ENCODE measurements around the gene CDON. TPM values are rescaled to one million over a fixed set of nuclear protein-coding genes. Genes with fewer than 3 reads are reported as not detected.
A peak's percentile ranks its signal among the peaks of the same experiment; 100 is the strongest.

CDON gene, protein sequence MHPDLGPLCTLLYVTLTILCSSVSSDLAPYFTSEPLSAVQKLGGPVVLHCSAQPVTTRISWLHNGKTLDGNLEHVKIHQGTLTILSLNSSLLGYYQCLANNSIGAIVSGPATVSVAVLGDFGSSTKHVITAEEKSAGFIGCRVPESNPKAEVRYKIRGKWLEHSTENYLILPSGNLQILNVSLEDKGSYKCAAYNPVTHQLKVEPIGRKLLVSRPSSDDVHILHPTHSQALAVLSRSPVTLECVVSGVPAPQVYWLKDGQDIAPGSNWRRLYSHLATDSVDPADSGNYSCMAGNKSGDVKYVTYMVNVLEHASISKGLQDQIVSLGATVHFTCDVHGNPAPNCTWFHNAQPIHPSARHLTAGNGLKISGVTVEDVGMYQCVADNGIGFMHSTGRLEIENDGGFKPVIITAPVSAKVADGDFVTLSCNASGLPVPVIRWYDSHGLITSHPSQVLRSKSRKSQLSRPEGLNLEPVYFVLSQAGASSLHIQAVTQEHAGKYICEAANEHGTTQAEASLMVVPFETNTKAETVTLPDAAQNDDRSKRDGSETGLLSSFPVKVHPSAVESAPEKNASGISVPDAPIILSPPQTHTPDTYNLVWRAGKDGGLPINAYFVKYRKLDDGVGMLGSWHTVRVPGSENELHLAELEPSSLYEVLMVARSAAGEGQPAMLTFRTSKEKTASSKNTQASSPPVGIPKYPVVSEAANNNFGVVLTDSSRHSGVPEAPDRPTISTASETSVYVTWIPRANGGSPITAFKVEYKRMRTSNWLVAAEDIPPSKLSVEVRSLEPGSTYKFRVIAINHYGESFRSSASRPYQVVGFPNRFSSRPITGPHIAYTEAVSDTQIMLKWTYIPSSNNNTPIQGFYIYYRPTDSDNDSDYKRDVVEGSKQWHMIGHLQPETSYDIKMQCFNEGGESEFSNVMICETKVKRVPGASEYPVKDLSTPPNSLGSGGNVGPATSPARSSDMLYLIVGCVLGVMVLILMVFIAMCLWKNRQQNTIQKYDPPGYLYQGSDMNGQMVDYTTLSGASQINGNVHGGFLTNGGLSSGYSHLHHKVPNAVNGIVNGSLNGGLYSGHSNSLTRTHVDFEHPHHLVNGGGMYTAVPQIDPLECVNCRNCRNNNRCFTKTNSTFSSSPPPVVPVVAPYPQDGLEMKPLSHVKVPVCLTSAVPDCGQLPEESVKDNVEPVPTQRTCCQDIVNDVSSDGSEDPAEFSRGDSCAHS (N-terminal part only)
- total RNA-seq: 1 to 10 TPM; 1.8 to 2.6 TPM

DNA sequence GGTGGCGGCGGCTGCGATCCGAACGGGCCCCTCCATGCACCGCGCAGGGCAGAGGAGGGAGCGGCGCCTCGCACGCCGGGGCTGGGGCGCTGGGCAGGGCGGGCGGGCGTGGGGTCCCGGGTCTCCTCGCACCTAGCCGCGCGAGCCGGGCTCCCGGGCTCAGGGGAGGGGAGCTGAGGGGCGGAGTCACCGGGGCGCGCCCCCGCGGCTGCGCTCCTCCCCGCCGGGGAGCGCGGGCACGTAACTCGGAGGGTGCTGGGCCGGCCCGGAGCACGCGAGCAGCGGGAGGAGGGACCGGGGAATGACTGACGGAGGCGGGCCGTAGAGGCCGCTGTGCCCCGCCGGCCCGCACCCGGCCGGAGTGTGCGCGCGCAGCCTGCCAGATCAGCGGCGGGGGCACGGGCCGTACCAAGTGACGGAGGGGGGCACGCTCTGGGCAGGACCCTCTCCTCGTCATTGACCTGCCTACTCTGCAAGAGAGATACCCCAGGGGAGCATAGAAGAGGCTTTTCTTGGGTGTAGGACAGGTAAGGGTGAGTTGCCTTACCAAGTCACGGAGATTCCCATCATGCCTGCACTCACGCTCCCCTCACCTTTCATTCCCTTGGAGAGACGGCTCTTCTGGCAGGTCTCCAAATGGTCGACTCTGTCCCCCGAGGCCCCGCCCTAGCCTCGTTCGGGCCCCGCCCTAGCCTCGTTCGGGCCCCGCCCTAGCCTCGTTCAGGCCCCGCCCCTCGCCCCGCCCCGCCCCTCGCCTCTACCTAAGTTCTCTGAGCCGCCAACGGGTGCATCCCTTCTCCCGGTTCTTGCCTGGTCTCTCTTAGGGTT lies at the start of gene CDON:
CDON (minus strand) TSS at position 188 of the 828 bp plus-strand sequence. CDS start 39,390 bp downstream, outside the sequence.
- peaks cover 12% of the 10 kb centered on the region for H3K27me3 Mint-ChIP-seq
- H3K27ac Mint-ChIP-seq: peak within 1 kb of the TSS; percentile 95
- no peaks in the 10 kb centered on the region for H3K9me3 Mint-ChIP-seq
- no peaks in the 10 kb centered on the region for H3K36me3 Mint-ChIP-seq (ENCODE audit: low read depth)
- peak within 1 kb of the TSS; percentile 79 for H3K4me3 Mint-ChIP-seq
- ATAC-seq (replicated peaks): peak; percentile 96
- peaks cover 5% of the 10 kb centered on the region for H3K4me1 Mint-ChIP-seq

- Mint-ChIP-seq H3K4me3 (no peak overlapping the region), H3K4me1 (no peaks in the 10 kb centered on the region), H3K36me3 (ENCODE audit: low read depth) (no peaks in the 10 kb centered on the region), H3K9me3 (no peaks in the 10 kb centered on the region), H3K27me3 (no peaks in the 10 kb centered on the region), H3K27ac (no peak overlapping the region)
- no peak for ATAC-seq (replicated peaks)
Observed at GRCh38 chr11:126111458-126112116, 48.9 kb upstream of the CDON start.

DNA sequence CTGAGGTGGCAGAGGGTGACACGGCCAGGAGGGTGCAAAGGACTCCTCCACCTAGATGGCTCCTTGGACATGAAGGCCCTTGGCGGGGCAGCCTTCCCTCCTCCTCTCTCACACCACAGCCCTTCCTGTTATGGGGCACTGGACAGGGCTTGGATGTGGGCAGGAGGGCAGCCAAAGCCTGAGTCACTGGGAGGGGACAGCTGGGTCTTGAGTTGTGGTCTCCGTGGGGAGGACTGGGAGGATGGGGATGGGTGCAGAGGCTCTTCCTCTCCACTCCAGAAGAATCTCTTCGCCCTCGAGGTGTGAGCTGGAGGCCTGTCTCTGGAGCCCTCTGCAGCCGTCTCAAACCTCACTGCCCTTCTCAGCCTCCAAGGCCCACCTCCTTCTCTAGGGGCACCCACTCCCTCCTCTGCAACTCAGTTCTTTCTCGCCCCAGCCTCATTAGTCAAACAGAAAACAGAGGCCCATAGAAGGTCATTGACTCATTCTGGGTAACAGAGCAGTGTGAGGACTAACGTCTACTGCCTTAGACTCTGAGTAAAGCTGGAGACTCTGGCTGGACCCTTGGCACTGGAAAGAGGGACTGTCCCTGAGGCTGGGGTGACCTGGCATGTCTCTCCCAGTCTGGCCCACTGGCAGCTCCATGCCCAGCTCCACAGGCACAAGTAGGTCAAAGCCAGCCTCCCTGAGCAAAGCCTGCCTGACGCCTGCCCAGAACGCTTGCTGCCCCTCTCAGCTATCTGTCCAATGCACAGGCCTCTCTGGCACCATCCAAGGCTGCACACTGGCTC lies 47.5 kb upstream of the CDON start:
- H3K27ac Mint-ChIP-seq: no peak overlapping the region
- no peaks in the 10 kb centered on the region for H3K9me3 Mint-ChIP-seq
- peak; percentile 93 for ATAC-seq (replicated peaks)
- no peaks in the 10 kb centered on the region for H3K27me3 Mint-ChIP-seq
- H3K4me3 Mint-ChIP-seq: no peak overlapping the region
- no peaks in the 10 kb centered on the region for H3K4me1 Mint-ChIP-seq
- no peaks in the 10 kb centered on the region for H3K36me3 Mint-ChIP-seq (ENCODE audit: low read depth)

GRCh38 chr11:126106594-126107328 lies 44.1 kb upstream of the CDON start:
- H3K9me3 Mint-ChIP-seq: no peaks in the 10 kb centered on the region
- no peaks in the 10 kb centered on the region for H3K36me3 Mint-ChIP-seq (ENCODE audit: low read depth)
- ATAC-seq (replicated peaks): no peak
- H3K4me3 Mint-ChIP-seq: no peak overlapping the region
- no peaks in the 10 kb centered on the region for H3K27me3 Mint-ChIP-seq
- no peaks in the 10 kb centered on the region for H3K4me1 Mint-ChIP-seq
- H3K27ac Mint-ChIP-seq: no peak overlapping the region

GRCh38 chr11:126105748-126106080 lies 43.0 kb upstream of the CDON start:
- H3K9me3 Mint-ChIP-seq: no peaks in the 10 kb centered on the region
- ATAC-seq (replicated peaks): no peak
- no peaks in the 10 kb centered on the region for H3K27me3 Mint-ChIP-seq
- H3K4me3 Mint-ChIP-seq: no peak overlapping the region
- no peaks in the 10 kb centered on the region for H3K36me3 Mint-ChIP-seq (ENCODE audit: low read depth)
- no peaks in the 10 kb centered on the region for H3K4me1 Mint-ChIP-seq
- H3K27ac Mint-ChIP-seq: no peak overlapping the region

GRCh38 chr11:126105022-126105747 lies 42.5 kb upstream of the CDON start:
- no peaks in the 10 kb centered on the region for H3K36me3 Mint-ChIP-seq (ENCODE audit: low read depth)
- H3K27ac Mint-ChIP-seq: no peak overlapping the region
- no peaks in the 10 kb centered on the region for H3K4me1 Mint-ChIP-seq
- H3K27me3 Mint-ChIP-seq: no peaks in the 10 kb centered on the region
- H3K4me3 Mint-ChIP-seq: no peak overlapping the region
- ATAC-seq (replicated peaks): no peak
- no peaks in the 10 kb centered on the region for H3K9me3 Mint-ChIP-seq

GRCh38 chr11:126104420-126104819 lies 41.8 kb upstream of the CDON start:
- Mint-ChIP-seq H3K36me3 (ENCODE audit: low read depth) (no peaks in the 10 kb centered on the region), H3K4me1 (no peaks in the 10 kb centered on the region), H3K9me3 (no peaks in the 10 kb centered on the region), H3K4me3 (no peak overlapping the region), H3K27me3 (no peaks in the 10 kb centered on the region), H3K27ac (no peak overlapping the region)
- ATAC-seq (replicated peaks): no peak

GRCh38 chr11:126103150-126103549 lies 40.5 kb upstream of the CDON start:
- no peaks in the 10 kb centered on the region for H3K36me3 Mint-ChIP-seq (ENCODE audit: low read depth)
- no peak for ATAC-seq (replicated peaks)
- no peaks in the 10 kb centered on the region for H3K9me3 Mint-ChIP-seq
- H3K27me3 Mint-ChIP-seq: no peaks in the 10 kb centered on the region
- H3K4me3 Mint-ChIP-seq: no peak overlapping the region
- no peaks in the 10 kb centered on the region for H3K4me1 Mint-ChIP-seq
- no peak overlapping the region for H3K27ac Mint-ChIP-seq

GRCh38 chr11:126102436-126102981 lies 39.8 kb upstream of the CDON start:
- H3K27ac Mint-ChIP-seq: no peak overlapping the region
- H3K36me3 Mint-ChIP-seq (ENCODE audit: low read depth): no peaks in the 10 kb centered on the region
- H3K9me3 Mint-ChIP-seq: no peaks in the 10 kb centered on the region
- H3K27me3 Mint-ChIP-seq: no peaks in the 10 kb centered on the region
- H3K4me1 Mint-ChIP-seq: no peaks in the 10 kb centered on the region
- H3K4me3 Mint-ChIP-seq: no peak overlapping the region
- ATAC-seq (replicated peaks): no peak

- Mint-ChIP-seq H3K27me3 (no peaks in the 10 kb centered on the region), H3K9me3 (no peaks in the 10 kb centered on the region), H3K4me1 (no peaks in the 10 kb centered on the region), H3K36me3 (ENCODE audit: low read depth) (no peaks in the 10 kb centered on the region), H3K27ac (no peak overlapping the region), H3K4me3 (no peak overlapping the region)
- ATAC-seq (replicated peaks): no peak
Observed at GRCh38 chr11:126101930-126102283, 39.2 kb upstream of the CDON start.

GRCh38 chr11:126101251-126101929 lies 38.7 kb upstream of the CDON start:
- Mint-ChIP-seq H3K4me3 (no peak overlapping the region), H3K36me3 (ENCODE audit: low read depth) (no peaks in the 10 kb centered on the region), H3K27ac (no peak overlapping the region), H3K4me1 (no peaks in the 10 kb centered on the region), H3K27me3 (no peaks in the 10 kb centered on the region), H3K9me3 (no peaks in the 10 kb centered on the region)
- ATAC-seq (replicated peaks): no peak

Data from activated T-helper 17 cell treated with anti-CD3 and anti-CD28 coated beads, Interleukin-2, amount 50 U/mL, for 72 hours (primary cell).